ENCODE data around the gene PRKCZ.

PRKCZ gene

DNA sequence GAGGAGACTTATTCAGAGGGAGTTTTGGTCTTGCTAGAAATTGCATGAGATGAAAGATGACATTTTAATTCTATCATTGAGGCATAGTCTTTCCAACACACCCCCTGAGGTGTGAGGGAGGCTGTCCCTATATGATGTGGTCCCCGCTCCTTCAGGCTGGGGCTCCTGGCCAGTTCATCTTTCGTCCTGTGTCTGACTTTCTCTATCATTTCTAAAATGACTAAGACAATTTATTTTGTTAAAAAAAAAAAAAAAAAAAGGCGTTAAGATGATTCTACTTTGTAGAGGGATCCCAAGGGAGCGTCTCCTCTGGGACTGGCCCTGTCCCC lies 50.5 kb downstream of the PRKCZ start:
- DNase-seq (ENCODE audit: low read depth in 3 of 3, low spot score in 1 of 3): no peak

DNA sequence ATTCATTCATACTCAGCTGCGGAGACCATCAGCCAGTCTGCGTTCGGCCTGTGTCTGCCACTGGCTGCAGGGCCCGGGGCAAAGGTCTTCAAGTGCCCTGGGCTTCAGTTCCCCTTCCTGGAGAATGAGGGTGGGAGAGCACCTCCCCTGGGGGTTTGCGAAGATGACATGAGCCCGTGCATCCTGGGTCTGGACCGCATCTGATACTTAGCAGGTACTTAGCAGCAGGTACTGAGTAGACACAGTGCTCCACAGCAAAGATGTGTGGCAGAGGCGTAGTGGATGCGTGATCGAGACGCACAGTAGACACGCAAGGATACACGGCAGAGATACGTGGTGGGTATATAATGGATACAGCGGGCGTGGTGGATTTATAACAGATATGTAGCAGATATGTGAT lies 51.3 kb downstream of the PRKCZ start:
- DNase-seq (ENCODE audit: low read depth in 3 of 3, low spot score in 1 of 3): no peak

DNA sequence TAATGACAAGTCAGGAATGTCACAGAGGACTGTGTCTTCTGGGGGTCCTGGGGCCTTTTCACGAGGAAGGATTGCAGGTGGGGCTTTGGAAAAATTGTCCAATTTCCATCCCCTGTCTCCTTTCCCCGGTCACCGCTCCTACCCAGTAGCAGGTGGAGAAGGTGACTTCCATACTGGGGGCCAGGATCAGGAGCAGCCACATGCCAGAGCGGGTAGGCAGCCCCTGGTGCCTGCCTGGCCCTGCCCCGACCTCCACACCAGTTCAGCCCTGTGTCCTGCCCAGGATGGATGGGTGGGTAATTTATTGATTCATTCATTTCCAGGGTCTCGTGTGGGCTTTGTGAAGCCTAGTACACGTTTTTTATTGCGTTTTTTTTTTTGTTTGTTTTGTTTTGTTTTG lies 51.7 kb downstream of the PRKCZ start:
- no peak for DNase-seq (ENCODE audit: low read depth in 3 of 3, low spot score in 1 of 3)

DNA sequence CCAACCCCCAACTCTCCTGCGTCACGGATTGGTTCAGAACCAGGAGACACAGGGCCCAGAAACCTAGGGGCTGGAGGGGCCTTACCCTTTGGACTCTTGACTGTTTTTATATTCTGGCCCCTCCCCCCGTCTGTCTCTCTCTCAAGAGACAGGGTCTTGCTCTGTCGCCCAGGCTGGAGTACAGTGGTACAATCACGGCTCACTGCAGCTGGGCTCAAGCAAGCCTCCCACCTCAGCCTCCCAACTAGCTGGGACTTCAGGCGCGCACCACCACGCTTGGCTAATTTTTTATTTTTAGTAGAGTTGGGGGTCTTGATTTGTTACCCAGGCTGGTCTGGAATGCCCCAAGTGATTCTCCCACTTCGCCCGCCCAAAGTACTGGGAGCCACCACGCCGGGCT lies 52.5 kb downstream of the PRKCZ start:
- no peak for DNase-seq (ENCODE audit: low read depth in 3 of 3, low spot score in 1 of 3)

DNA sequence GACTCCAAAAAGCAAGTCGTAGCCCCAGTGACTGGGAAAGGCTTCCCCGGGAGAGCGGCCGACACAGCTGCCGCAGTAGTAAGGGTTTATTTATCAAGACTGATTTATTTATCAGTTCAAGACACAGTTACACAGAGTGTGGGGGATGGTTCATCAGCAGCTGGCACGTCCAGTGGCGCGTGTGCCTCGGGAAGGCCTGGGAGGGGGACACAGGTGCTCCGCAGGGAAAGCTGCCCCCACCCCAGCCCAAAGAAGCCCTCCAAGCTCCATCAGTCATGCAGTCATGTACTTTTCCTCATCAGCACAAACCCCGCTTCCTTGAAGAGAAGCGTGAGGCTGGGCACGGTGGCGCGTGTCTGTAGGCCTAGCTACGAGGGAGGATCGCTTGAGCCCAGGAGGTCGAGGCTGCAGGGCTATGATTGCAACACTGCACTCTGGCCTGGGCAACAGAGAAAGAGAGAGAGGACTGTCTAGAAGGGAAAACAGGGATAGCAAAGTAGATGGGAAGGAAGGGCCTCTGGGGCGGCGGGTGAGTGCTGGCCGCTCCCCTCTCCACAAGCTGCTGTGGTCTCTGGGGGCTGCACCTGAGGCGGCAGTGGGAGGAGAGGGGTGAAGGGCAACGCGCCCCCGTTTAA lies 53.2 kb downstream of the PRKCZ start:
- DNase-seq (ENCODE audit: low read depth in 3 of 3, low spot score in 1 of 3): no peak

DNA sequence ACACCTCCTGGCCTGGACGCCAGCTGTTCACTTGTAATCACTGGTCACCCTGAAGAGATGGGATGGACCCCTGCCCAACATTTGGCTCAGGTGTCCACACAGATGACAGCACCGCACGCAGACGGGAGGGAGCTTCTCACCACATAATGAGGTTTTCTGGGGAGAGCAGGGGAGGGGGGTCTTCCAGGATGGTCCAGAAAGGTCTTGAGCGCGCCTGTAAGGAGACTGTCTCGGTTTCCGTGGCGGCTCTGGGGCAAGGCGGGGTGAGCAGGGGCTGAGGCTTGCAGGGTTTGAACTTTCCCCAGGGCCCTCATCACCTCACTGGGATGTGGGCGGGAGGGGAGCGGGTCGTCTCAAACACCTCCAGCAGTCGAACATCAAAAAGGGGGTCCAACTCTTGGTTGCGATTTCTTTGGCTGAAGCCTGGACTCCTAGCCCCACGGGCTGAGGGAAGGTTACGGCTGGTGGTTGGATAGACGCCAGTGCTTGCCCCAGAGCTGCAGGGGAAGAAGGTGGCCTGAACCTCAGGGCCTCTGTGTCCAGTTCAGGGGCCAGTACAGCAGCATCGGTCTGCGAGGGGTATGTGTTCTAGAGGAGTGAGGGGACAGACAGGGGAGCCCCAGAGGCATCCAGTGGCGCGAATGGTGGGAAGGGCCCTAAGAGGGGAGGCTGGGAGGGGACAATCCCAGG lies 53.8 kb downstream of the PRKCZ start:
- no peak for DNase-seq (ENCODE audit: low read depth in 3 of 3, low spot score in 1 of 3)

DNA sequence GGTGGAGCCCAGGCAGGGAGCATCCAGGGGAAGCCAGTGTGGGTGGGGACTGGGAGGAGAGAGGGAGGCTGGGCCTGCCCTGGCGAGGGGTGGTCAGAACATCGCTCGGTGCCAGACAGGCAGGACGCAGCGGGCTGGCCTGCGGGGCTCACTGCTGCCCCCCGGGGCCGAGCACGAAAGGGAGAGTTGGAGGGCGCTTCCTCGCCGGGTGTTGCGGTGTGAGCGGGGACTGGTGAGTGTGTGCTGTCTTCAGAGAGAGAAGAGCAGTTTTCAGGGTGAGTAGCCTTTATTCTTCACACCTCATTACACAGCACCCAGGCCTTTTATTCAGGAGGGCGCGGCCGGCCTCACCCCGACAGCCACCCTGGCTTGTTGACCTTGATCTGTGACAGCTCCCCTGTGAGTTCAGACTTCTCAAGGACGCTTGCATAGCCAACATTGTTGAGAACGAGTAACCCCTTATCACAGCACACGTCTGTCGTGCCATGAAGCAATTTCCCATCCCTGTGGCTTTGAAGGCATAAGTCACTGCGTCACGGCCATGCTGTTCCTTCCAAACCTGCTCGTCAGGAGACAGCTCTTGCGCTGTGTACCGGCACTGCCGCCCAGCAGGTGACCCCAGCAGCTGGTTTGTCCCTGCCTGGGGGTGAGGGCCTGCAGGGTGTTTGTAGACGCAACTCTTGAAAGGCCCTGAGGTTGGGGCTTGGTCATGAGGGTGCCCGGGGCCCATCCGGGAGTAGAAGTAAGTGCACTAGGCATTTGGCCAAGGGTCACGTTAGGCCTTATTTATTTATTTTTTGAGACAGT lies 54.6 kb downstream of the PRKCZ start:
- no peak for DNase-seq (ENCODE audit: low read depth in 3 of 3, low spot score in 1 of 3)

DNA sequence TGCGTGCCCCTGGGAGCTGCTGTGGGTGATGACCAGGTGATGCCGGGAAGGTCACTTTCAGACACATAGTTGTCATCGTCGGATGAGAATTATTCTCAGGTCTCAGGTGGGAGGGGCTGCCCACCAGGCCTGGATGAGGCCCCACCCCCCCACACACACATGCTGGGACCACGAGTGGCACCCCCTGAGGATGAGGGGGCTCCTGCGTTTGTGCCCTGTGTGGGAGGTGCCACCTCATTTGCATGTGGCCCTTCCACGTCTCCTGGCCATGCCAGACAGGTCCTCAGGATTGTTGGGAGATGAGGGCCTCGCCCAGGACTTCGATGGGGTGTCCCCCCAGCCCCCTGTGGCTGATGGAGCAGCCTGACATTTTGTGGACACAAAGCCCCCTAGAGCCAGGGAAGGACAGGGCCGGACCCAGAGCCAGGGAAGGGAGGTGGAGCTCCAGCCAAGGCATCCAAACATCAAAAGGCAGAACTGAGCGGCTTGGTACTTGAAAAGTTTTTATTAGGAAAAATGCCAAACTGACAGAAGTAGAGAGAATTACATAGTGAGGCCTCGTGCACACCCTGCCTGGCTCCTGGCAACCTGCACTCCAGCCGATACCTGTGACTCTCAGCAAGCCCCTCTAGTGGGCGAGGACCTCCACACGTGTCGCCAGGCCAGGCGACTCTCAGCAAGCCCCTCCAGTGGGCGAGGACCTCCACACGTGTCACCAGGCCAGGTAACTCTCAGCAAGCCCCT lies 55.7 kb downstream of the PRKCZ start:
- no peak for DNase-seq (ENCODE audit: low read depth in 3 of 3, low spot score in 1 of 3)

DNA sequence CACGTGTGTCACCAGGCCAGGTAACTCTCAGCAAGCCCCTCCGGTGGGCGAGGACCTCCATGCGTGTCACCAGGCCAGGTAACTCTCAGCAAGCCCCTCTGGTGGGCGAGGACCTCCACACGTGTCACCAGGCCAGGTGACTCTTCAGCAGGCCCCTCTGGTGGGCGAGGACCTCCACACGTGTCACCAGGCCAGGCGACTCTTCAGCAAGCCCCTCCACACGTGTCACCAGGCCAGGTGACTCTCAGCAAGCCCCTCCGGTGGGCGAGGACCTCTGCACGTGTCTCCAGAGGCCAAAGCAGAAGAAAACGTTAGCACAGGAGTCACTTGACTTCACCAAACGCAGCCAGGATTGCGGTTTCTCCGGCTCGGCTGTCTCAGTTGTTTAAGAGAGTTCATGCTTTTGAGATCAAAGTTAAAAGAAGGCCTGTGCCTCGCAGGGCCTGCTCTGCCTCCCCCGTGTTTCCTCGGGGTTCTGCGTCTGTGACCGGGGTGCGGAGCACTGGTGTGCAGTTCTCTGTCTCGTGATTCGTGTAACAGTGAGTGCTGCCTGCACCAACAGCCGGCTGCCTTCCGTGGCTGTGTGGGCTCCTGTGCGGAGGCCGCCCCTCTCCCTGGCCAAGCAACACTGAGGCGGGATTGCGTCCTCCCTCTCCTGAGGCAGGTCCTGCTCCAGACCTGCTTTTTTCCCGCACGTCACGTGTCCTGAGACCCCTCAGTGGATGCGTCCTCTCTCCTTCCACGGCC lies 56.6 kb downstream of the PRKCZ start:
- no peak for DNase-seq (ENCODE audit: low read depth in 3 of 3, low spot score in 1 of 3)

DNA sequence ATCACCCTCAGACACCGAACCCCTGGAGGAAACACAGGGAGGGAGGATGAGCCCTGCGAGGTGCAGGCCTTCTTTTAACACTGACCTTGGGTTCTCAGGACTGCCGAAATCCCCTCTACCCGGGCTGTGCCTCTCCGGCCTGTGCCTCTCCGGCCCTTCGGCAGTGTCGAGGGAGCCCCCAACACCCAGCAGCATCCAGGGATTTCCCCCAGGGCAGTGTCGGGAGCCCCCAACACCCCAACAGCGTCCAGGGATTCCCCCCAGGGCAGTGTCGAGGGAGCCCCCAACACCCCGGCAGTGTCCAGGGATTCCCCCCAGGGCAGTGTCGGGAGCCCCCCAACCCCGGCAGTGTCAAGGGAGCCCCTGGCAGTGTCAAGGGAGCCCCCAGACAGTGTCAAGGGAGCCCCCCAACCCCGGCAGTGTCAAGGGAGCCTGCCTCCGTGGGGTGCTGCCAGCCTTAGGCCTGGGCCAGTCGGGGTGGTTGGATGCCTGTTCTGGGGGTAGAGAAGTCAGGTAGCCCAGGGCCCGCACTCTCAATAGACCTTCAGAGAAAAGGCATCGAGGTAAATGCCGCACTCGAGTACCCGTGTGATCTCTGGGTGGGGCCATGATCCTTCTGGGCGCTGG lies 57.5 kb downstream of the PRKCZ start:
- DNase-seq (ENCODE audit: low read depth in 3 of 3, low spot score in 1 of 3): no peak

DNA sequence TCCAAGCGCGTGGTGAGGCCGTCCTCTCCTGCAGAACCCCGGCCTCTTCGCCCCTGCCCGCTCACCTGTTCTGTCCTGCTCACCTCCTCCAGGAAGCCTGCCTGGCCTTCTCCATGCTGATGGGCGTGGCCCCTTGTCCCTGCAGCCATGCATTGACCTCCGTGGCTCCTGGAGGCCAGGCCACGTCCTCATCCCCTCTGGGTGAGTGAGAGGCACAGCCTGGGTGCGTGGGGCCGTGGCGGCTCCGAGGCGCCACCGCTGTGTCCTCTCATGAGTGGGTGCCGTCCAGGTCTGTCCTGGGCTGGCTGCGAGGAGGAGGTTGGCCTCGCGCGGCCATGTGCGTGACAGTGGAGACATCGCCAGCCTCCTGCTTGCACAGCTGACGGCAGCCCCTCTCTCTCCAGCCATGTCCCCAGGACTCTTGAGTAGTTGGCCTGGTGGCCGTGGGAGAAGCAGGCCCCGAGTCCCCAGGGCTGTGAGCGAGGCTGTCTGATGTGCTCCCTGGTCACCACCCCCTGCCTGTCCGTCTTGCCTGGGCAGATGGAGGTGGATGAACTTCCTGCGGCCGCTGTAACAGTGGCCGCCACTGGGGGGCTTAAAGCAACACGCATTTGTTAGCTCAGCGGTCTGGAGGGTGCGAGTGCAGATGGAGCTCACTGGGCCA lies 58.1 kb downstream of the PRKCZ start:
- no peak for DNase-seq (ENCODE audit: low read depth in 3 of 3, low spot score in 1 of 3)

DNA sequence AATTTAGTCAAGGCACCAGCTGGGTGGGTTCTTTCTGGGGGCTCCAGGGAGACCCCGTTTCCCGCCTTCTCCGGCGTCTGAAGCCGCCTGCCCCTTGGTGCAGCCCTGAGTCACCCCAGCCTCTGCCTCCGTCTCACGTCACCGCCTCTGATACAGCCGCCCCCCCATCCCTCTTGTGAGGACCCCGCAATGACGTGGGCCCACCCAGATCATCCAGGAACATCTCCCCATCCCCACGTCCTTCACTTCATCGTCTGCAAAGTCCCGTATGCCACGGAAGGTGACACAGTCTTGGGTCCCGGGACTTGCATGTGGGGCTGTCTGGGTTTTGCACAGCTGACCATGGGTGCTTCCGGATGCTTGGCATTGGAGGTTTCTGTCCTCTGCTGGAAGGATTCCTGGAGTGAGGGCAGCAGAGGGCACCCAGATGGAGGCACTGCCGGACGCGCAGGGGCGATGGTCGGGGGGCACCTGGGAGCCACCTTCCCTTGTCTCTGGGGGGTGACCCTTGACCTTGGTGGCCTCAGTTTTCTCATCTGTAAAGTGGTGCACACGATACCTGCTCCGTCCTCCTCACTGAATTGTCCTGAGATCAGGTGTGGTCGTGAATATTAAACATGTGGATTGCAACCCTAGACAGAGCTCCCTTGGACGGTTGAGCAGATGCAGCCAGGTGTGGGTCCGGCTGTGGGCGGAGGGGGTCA lies 58.8 kb downstream of the PRKCZ start:
- DNase-seq (ENCODE audit: low read depth in 3 of 3, low spot score in 1 of 3): no peak

DNA sequence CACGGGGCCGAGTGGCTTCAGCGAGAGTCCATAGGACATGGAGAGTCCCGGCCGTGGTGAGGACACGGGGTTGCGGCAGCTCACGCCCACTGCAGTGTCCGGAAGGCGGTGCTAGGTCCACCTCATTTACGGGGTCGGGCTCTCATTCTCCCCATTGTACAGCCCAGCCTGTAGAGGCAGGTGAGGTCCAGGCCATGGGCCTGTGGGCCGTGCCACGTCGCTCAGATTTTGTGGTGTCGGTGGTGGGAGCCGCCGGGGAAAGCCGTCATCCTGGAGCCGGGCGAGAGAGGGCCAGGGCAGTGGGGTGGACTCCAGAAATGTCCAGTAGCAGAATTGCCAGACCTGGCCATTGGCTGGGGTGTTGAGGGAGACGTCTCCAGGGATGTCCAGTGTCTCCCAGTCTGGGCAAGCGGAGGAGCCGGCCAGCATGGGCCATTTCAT lies 59.4 kb downstream of the PRKCZ start:
- no peak for DNase-seq (ENCODE audit: low read depth in 3 of 3, low spot score in 1 of 3)

DNA sequence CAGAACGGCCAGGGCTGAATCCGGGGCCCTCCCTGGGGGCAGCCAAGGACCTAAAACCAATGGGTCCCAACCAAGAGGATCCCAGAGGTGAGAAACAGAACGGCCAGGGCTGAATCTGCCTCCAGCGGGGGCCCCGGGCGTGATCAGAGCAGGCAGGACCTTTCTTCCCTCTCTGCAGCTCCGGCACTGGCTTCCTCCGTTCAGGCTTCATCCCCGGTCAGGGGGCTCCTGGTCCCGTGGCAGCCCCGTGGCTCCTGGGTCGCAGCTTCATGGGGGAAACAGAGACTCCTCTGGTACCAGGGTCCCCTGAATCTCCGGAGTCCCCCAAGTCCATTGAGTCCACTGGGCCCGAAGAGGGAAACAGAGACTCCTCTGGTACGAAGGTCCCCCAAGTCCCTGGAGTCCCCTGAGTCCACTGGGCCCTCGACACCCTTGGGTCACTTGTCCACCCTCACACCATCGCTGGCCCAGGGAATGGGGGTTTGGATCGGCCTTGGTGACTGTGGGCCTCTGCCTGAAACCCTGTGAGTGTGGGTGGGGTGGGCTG lies 60.1 kb downstream of the PRKCZ start:
- DNase-seq (ENCODE audit: low read depth in 3 of 3, low spot score in 1 of 3): no peak

DNA sequence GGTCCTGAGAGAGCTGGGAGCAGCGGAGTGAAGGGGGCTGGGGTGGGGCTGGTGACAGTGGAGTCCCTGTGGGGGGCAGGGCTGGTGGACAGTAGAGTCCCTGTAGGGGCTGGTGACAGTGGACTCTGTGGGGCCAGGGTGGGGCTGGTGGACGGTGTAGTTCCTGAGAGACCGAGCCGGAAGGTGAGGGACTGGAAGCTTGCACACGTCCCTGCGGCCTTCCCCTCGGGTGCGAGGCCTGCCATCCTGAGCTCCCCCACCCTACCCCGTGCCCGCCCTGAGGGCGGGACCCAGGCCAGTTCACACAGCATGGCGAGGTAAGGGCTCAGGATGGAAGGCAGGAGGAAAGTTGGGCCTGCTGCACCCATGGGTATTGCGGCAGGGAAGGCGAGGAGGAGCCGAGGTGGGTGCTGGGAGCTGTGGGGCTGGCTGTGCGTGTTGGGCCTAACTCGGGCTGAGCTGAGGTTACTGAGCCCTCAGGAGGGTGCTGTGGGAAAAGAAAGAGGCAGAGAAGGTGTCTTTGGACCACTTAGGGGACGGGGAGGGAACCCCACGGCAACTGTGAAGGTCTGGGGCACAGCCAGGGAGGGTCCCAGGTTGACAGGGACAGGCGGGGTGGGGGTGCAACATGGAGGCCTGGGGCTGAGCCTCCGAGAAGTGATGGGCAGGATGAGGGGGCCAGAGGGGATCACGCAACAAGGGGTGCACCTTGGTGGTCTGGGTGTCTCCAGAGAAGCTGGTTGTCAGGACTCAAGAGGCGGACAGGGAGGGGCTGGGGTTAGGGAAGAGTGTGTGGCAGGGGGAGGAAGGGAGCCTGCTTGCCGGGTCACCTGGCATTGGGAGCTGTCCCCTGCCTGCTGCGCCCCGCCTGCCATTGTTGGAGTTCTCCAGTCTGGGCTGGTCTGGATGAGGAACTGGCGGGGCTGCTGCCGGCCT lies 60.8 kb downstream of the PRKCZ start:
- DNase-seq (ENCODE audit: low read depth in 3 of 3, low spot score in 1 of 3): no peak

DNA sequence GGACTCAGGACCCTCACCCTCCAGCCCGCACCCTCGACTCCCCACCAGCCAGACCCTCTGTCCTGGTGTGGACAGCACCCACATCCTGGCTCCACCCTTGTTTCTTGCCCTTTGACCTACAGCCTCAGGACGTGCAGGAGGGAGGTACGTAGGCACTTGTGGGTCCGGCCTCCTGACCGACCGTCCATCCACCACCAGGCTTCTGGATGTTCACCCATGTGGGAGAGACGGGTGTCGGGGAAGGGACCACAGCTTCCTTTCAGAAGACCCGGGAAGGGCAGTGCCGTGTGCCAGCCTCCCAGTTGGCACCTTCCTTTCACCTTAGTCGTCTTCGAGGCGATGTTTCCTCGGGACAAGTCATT lies 61.4 kb downstream of the PRKCZ start:
- DNase-seq (ENCODE audit: low read depth in 3 of 3, low spot score in 1 of 3): no peak

DNA sequence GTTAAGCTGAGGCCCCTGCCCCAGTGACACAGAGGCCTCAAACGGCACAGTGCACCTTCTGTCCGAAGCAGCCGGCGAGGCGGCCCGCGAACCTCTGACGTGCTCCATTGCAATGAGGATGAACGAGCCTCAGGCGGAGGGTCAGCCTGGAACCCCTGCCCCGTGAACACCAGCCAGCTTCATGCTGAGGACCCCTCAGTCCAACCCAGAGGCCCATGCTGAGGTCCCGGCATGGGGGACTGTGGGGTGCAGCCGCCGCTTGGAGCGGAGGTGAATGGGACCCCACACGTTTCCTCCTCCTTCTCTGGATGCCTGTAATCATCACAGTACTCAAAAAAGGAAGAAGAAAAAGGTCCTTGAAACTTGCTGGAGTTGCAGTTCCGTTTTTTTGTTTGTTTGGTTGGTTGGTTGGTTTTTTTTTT lies 62.1 kb downstream of the PRKCZ start:
- DNase-seq (ENCODE audit: low read depth in 3 of 3, low spot score in 1 of 3): no peak

DNA sequence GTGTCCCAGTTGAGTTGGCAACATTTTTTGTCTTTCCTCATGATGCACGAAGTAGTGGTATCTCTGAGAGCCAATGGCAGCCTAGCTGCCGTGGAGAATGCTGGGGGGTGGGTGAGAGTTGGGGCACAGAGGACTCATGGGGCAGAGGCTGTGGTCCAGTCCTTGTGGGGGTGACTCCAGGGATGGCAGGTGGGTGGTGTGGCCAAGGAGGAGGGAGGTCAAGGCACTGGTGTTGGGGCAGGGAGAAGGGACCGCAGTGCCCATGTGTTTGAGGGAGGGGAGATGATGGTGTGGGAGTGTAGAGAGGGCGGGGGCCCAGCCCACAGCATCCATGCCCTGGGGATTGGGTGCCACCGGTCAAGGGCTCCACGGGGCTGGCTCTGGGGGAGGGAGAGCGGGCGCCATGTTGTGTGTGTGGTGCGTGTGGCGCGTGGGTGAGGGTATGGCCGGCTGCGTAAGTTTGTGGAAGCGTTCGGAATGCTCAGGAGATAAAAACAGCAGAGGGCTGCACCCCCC lies 63.5 kb downstream of the PRKCZ start:
- DNase-seq (ENCODE audit: low read depth in 3 of 3, low spot score in 1 of 3): no peak

Measured in stimulated activated CD4-positive, alpha-beta T cell treated with anti-CD3 and anti-CD28 coated beads, TNF-alpha, amount 100 ng/mL, for 1 hour (primary cell).